ENCODE data around the gene WDR73. TPM values are rescaled to one million over a fixed set of nuclear protein-coding genes. Genes with fewer than 3 reads are reported as not detected.

WDR73 gene
- total RNA-seq, 3 donors from 2014 or later (not counting 1 experiment from before 2014, with no cell fraction given), result 19.2 to 26.7 (median 19.7) TPM

- DNase-seq (no peak), ATAC-seq (no peak)
- no peak overlapping the region for H3K27ac ChIP-seq (ENCODE audit: low read length)
- Mint-ChIP-seq H3K4me3 (no peak overlapping the region), H3K4me1 (peaks cover 48 to 51% of the 10 kb centered on the region in 2 donors), H3K27ac (peak overlapping the region; percentile 37 to 74), H3K36me3 (no peaks in the 10 kb centered on the region), H3K27me3 (ENCODE audit: low read depth in 2 of 2) (no peaks in the 10 kb centered on the region), H3K9me3 (no peaks in the 10 kb centered on the region)
- H3K4me3 ChIP-seq (ENCODE audit: low read length), result no peak overlapping the region
- WGBS (ENCODE audit: insufficient coverage), result 78% methylated on average over 8 of the region's 8 CpGs
- H3K27me3 ChIP-seq (ENCODE audit: control insufficient read depth, insufficient read depth, low read length), result no peaks in the 10 kb centered on the region
- peaks cover 3% of the 10 kb centered on the region for H3K4me1 ChIP-seq (ENCODE audit: control insufficient read depth, insufficient read depth, low read length)
- intact Hi-C loops (cut with micrococcal nuclease), result no loop called here
- peaks cover 2% of the 10 kb centered on the region for H3K36me3 ChIP-seq (ENCODE audit: control insufficient read depth, insufficient read depth, low read length)
- no peaks in the 10 kb centered on the region for H3K9me3 ChIP-seq (ENCODE audit: control insufficient read depth, insufficient read depth, low read length)
- no peak for TF ChIP-seq CTCF (IDR thresholded peaks at IDR 0.05)
Observed at GRCh38 chr15:84699538-84700191, 45.6 kb upstream of the WDR73 start.

- H3K27ac Mint-ChIP-seq, result peak overlapping the region; percentile 23 to 76
- no peaks in the 10 kb centered on the region for H3K27me3 ChIP-seq (ENCODE audit: control insufficient read depth, insufficient read depth, low read length)
- H3K4me1 ChIP-seq (ENCODE audit: control insufficient read depth, insufficient read depth, low read length), result no peaks in the 10 kb centered on the region
- H3K36me3 Mint-ChIP-seq, result no peaks in the 10 kb centered on the region
- no peak overlapping the region for H3K4me3 Mint-ChIP-seq
- no peaks in the 10 kb centered on the region for H3K9me3 Mint-ChIP-seq
- H3K9me3 ChIP-seq (ENCODE audit: control insufficient read depth, insufficient read depth, low read length), result no peaks in the 10 kb centered on the region
- TF ChIP-seq CTCF (IDR thresholded peaks at IDR 0.05), result no peak
- DNase-seq (no peak), ATAC-seq (no peak)
- H3K27ac ChIP-seq (ENCODE audit: low read length), result no peak overlapping the region
- WGBS (ENCODE audit: insufficient coverage), result no CpG with 5 or more reads among the region's 1 CpG
- no peak overlapping the region for H3K4me3 ChIP-seq (ENCODE audit: low read length)
- intact Hi-C loops (cut with micrococcal nuclease), result no loop called here
- peaks cover 27 to 35% of the 10 kb centered on the region in 2 donors for H3K4me1 Mint-ChIP-seq
- H3K36me3 ChIP-seq (ENCODE audit: control insufficient read depth, insufficient read depth, low read length), result no peaks in the 10 kb centered on the region
- no peaks in the 10 kb centered on the region for H3K27me3 Mint-ChIP-seq (ENCODE audit: low read depth in 2 of 2)
Observed at GRCh38 chr15:84697236-84697990, 43.3 kb upstream of the WDR73 start.

GRCh38 chr15:84696757-84697156, 42.7 kb upstream of the WDR73 start:
- Histone ChIP-seq H3K4me3 (ENCODE audit: low read length) (no peak overlapping the region), H3K36me3 (ENCODE audit: control insufficient read depth, insufficient read depth, low read length) (no peaks in the 10 kb centered on the region), H3K27ac (ENCODE audit: low read length) (no peak overlapping the region), H3K9me3 (ENCODE audit: control insufficient read depth, insufficient read depth, low read length) (no peaks in the 10 kb centered on the region), H3K4me1 (ENCODE audit: control insufficient read depth, insufficient read depth, low read length) (no peaks in the 10 kb centered on the region), H3K27me3 (ENCODE audit: control insufficient read depth, insufficient read depth, low read length) (no peaks in the 10 kb centered on the region)
- H3K27me3 Mint-ChIP-seq (ENCODE audit: low read depth in 2 of 2), result no peaks in the 10 kb centered on the region
- no peak for TF ChIP-seq CTCF (IDR thresholded peaks at IDR 0.05)
- H3K4me3 Mint-ChIP-seq, result no peak overlapping the region
- 100% methylated on average over 1 of the region's 4 CpGs for WGBS (ENCODE audit: insufficient coverage)
- peaks cover 33 to 41% of the 10 kb centered on the region in 2 donors for H3K4me1 Mint-ChIP-seq
- ATAC-seq (no peak), DNase-seq (no peak)
- no peaks in the 10 kb centered on the region for H3K9me3 Mint-ChIP-seq
- intact Hi-C loops (cut with micrococcal nuclease), result no loop called here
- no peak overlapping the region for H3K27ac Mint-ChIP-seq
- no peaks in the 10 kb centered on the region for H3K36me3 Mint-ChIP-seq

All from natural killer cell (primary cell).